ENCODE data around the gene GSK3B.

Gene GSK3B

DNA sequence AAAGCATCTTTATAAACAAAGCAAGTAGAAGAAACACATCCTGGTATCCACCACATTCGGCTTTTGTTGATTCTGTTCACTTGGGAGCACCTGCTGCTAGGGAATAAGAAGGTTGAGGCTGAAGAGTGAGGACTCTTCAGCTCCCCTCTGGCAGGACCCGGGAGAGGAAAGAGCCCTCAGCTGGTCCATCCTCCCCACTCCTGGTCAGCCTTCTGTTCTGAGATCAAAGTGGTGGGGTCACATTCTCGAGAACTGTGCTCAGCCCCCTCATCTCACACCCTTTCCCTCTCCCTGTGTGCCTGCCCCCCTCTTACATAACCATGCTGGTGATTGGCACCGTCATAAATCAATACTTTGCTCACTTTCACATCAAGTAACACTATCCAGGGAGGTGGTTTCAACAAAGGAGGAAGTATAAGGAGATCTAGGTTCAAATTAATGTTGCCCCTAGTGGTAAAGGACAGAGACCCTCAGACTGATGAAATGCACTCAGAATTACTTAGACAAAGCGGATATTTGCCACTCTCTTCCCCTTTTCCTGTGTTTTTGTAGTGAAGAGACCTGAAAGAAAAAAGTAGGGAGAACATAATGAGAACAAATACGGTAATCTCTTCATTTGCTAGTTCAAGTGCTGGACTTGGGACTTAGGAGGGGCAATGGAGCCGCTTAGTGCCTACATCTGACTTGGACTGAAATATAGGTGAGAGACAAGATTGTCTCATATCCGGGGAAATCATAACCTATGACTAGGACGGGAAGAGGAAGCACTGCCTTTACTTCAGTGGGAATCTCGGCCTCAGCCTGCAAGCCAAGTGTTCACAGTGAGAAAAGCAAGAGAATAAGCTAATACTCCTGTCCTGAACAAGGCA, 312.7 kb downstream of the GSK3B start, which contains the start of gene NR1I2:
NR1I2 (plus strand) TSS at position 772 of the 869 bp plus-strand sequence.
- TF ChIP-seq, protein P1, sequence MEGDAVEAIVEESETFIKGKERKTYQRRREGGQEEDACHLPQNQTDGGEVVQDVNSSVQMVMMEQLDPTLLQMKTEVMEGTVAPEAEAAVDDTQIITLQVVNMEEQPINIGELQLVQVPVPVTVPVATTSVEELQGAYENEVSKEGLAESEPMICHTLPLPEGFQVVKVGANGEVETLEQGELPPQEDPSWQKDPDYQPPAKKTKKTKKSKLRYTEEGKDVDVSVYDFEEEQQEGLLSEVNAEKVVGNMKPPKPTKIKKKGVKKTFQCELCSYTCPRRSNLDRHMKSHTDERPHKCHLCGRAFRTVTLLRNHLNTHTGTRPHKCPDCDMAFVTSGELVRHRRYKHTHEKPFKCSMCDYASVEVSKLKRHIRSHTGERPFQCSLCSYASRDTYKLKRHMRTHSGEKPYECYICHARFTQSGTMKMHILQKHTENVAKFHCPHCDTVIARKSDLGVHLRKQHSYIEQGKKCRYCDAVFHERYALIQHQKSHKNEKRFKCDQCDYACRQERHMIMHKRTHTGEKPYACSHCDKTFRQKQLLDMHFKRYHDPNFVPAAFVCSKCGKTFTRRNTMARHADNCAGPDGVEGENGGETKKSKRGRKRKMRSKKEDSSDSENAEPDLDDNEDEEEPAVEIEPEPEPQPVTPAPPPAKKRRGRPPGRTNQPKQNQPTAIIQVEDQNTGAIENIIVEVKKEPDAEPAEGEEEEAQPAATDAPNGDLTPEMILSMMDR (IDR thresholded peaks at IDR 0.05; ENCODE audit: borderline replicate concordance, insufficient read depth, low read depth, low read length), result no peak
- H3K4me3 ChIP-seq (ENCODE audit: low read depth, low read length), result no peak within 1 kb of the TSS

DNA sequence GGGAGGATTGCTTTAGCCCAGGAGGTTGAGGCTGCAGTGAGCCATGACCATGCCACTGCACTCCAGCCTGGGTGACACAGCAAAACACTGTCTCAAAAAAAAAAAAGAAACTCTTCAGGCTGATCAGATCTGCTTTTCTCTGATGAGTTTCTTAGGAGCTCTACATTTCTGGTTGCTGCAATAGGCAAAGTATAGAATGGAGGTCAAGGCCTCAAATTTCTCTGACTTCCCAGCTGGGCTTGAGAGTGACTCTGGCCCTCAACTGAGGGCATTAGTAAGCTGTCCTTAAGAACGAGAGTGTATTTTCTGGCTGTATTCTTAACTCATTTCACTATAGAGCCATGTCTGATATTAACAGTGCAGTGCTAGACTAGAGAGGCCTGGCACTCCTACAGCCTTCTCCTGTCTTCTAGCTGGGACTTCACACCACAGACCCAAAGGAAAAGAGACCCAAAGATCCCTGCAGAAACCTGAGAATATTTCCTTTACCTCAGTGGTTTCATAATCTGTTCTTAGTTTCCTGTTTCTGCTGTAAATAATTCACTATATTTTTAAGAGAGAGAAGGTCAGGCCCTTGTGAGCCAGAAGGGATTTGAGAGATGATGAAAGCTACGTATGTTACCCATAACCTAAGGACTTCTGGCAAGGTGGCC, 314.4 kb downstream of the GSK3B start:
- H3K4me3 ChIP-seq (ENCODE audit: low read depth, low read length), result no peak overlapping the region
- TF ChIP-seq, protein P1 (IDR thresholded peaks at IDR 0.05; ENCODE audit: borderline replicate concordance, insufficient read depth, low read depth, low read length), result no peak

GRCh38 chr3:119778811-119779210, 315.4 kb downstream of the GSK3B start:
- TF ChIP-seq, protein P1 (IDR thresholded peaks at IDR 0.05; ENCODE audit: borderline replicate concordance, insufficient read depth, low read depth, low read length), result no peak
- H3K4me3 ChIP-seq (ENCODE audit: low read depth, low read length), result no peak overlapping the region

- TF ChIP-seq, protein P1 (IDR thresholded peaks at IDR 0.05; ENCODE audit: borderline replicate concordance, insufficient read depth, low read depth, low read length), result no peak
- no peak overlapping the region for H3K4me3 ChIP-seq (ENCODE audit: low read depth, low read length)
Observed at GRCh38 chr3:119778176-119778575, 316.1 kb downstream of the GSK3B start.

DNA sequence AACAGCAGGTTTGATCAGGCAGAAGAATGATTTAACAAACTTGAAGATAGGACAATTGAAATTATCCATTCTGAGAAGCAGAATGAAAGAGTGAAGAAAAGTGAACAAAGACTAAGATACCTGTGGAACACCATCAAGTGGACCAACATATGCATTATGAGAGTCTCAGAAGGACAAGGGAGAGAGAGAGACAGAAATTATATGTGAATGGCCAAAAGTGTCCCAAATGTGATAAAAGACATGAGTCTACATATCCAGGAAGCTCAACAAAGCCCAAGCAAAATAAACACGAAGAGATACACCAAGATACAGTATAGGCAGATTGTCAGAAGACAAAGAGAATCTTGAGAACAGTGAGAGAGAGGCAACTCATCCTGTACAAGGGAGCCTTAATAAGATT, 317.9 kb downstream of the GSK3B start:
- TF ChIP-seq, protein P1 (IDR thresholded peaks at IDR 0.05; ENCODE audit: borderline replicate concordance, insufficient read depth, low read depth, low read length), result no peak
- H3K4me3 ChIP-seq (ENCODE audit: low read depth, low read length), result no peak overlapping the region

DNA sequence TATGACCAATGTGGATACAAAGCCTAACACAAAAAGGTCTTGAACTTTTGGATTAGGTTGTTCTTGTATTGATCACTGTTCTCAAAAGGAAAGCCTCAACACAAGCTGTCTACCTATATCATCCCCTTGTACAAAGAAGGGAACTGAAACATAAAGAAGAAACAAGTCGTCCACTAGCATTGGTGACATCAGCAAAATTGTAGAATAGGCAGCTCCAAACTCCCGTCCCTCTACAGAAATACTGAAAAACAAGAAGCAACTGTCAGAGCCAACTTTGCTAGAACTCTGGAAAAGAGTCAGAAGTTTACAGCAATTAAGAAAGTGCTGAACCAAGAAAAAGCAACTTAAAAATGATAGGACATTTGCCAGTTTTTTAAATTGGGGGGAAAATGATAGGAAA, 319.8 kb downstream of the GSK3B start:
- no peak overlapping the region for H3K4me3 ChIP-seq (ENCODE audit: low read depth, low read length)

More for the DNA sequence above, 319.8 kb downstream of the GSK3B start:
- TF ChIP-seq, protein P1 (IDR thresholded peaks at IDR 0.05; ENCODE audit: borderline replicate concordance, insufficient read depth, low read depth, low read length), result no peak

Measured in GM12875 (cell line).